ENCODE data around the gene CDC25C. TPM values are rescaled to one million over a fixed set of nuclear protein-coding genes. Genes with fewer than 3 reads are reported as not detected.

CDC25C gene
- not detected for polyA plus RNA-seq

- no peaks in the 10 kb centered on the region for H3K27me3 Mint-ChIP-seq
- peaks cover 7 to 10% (median 9%) of the 10 kb centered on the region in 3 donors for H3K4me1 Mint-ChIP-seq
- H3K36me3 Mint-ChIP-seq: no peaks in the 10 kb centered on the region
- H3K27ac Mint-ChIP-seq: peak within 1 kb of the TSS; percentile 6 to 86 (median 75)
- no peaks in the 10 kb centered on the region for H3K9me3 Mint-ChIP-seq
- peak within 1 kb of the TSS; percentile 83 to 93 (median 88) for H3K4me3 Mint-ChIP-seq
These were observed at the start of gene CDC25C for GRCh38 chr5:138331449-138332368. Gene CDC25C (minus strand): TSS chr5:138331804. CDS start chr5:138331180, 624 bp downstream.

GRCh38 chr5:138372653-138373052 lies 41.0 kb upstream of the CDC25C start:
- no peaks in the 10 kb centered on the region for H3K36me3 Mint-ChIP-seq
- peaks cover 16 to 27% (median 18%) of the 10 kb centered on the region in 3 donors for H3K4me1 Mint-ChIP-seq
- H3K9me3 Mint-ChIP-seq: no peaks in the 10 kb centered on the region
- H3K27ac Mint-ChIP-seq: no peak overlapping the region
- no peaks in the 10 kb centered on the region for H3K27me3 Mint-ChIP-seq
- H3K4me3 Mint-ChIP-seq: no peak overlapping the region

- no peak overlapping the region for H3K27ac Mint-ChIP-seq
These were observed 40.6 kb upstream of the CDC25C start for GRCh38 chr5:138372225-138372624.

DNA sequence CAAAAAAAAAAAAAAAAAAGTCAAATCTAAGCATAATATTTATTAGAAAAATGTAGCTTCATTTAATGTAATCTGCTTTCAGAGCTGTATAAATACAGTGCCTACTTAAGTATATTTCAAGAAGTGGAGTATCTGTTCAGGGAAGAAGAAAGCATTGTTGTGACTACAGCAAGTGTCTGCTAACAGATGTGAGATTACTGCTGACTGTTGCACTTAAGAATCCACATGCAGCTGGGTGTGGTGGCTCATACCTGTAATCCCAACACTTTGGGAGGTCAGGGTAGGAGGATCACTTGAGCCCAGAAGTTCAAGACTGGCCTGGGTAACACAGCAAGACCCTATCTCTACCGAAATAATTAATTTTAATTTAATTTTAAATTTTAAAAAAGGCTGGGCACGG lies 39.9 kb upstream of the CDC25C start:
- no peaks in the 10 kb centered on the region for H3K36me3 Mint-ChIP-seq
- peaks cover 23 to 34% (median 24%) of the 10 kb centered on the region in 3 donors for H3K4me1 Mint-ChIP-seq
- H3K27me3 Mint-ChIP-seq: no peaks in the 10 kb centered on the region
- H3K4me3 Mint-ChIP-seq: no peak overlapping the region
- H3K27ac Mint-ChIP-seq: no peak overlapping the region
- no peaks in the 10 kb centered on the region for H3K9me3 Mint-ChIP-seq

More at GRCh38 chr5:138372225-138372624, 40.6 kb upstream of the CDC25C start:
- H3K4me1 Mint-ChIP-seq: peaks cover 16 to 27% (median 18%) of the 10 kb centered on the region in 3 donors
- no peak overlapping the region for H3K4me3 Mint-ChIP-seq
- no peaks in the 10 kb centered on the region for H3K9me3 Mint-ChIP-seq
- no peaks in the 10 kb centered on the region for H3K27me3 Mint-ChIP-seq
- H3K36me3 Mint-ChIP-seq: no peaks in the 10 kb centered on the region

DNA sequence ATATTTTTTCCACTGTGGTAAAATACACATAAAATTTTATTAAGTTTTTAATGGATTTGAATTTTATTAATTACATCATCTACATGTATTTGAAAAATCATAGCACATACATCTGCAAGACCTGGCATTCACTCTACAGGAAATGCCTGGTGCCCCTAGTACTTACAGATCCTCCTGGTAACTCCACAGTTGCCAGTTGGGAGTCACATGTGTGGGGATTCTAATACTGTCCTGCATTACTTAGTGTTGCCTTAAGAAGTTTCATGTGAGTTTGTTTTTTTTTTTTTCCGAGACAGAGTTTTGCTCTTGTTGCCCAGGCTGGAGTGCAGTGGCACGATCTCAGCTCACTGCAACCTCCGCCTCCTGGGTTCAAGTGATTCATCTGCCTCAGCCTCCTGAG lies 38.9 kb upstream of the CDC25C start:
- no peak overlapping the region for H3K27ac Mint-ChIP-seq
- H3K4me3 Mint-ChIP-seq: no peak overlapping the region
- no peaks in the 10 kb centered on the region for H3K9me3 Mint-ChIP-seq
- H3K36me3 Mint-ChIP-seq: no peaks in the 10 kb centered on the region
- no peaks in the 10 kb centered on the region for H3K27me3 Mint-ChIP-seq
- H3K4me1 Mint-ChIP-seq: peaks cover 24 to 37% (median 27%) of the 10 kb centered on the region in 3 donors

DNA sequence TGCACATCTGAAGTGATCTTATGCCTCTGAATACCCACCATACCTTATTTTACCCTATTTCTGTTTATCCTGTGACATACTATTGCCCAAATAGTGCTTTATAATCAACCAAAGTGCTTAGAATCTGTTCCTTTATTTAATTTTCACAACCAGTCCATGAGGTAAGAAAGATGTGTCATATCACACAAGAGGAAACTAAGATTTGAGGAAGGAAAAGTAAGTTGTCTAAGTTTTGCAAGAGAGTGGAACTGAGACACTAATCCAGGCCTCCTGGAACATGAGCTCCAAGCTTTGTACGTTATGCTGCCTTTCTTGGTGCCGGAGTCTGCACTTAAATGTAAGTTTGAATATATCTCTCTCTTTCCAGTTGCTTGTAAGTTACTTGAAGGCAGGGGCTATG lies 38.1 kb upstream of the CDC25C start:
- peak overlapping the region in 1 of 3 donors; percentile 3 for H3K27ac Mint-ChIP-seq
- H3K9me3 Mint-ChIP-seq: no peaks in the 10 kb centered on the region
- peak overlapping the region in 1 of 4 donors; percentile 23 for H3K4me3 Mint-ChIP-seq
- H3K27me3 Mint-ChIP-seq: no peaks in the 10 kb centered on the region
- H3K4me1 Mint-ChIP-seq: peaks cover 26 to 37% (median 27%) of the 10 kb centered on the region in 3 donors
- H3K36me3 Mint-ChIP-seq: no peaks in the 10 kb centered on the region

DNA sequence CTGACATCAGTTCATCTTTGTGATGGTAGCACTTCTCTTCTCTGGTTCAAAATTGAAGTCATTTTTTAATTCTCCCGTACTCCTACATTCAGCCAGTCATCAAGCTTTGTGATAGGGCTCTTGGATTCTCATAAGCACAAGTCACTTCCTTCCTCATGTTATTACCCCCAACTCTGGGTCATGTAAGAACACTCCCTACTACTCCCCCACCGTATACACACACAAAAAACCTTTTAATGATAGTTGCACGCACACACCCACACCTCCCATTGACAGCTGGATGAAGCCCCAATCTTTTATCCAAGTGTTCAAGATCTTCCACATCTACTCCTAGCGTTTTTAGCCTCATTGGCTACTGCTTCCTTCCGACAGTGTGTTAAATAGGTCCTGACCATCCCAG lies 37.7 kb upstream of the CDC25C start:
- peaks cover 27 to 37% (median 27%) of the 10 kb centered on the region in 3 donors for H3K4me1 Mint-ChIP-seq
- peak overlapping the region in 2 of 3 donors; percentile 3 to 64 for H3K27ac Mint-ChIP-seq
- no peaks in the 10 kb centered on the region for H3K9me3 Mint-ChIP-seq
- H3K27me3 Mint-ChIP-seq: no peaks in the 10 kb centered on the region
- no peaks in the 10 kb centered on the region for H3K36me3 Mint-ChIP-seq
- H3K4me3 Mint-ChIP-seq: peak overlapping the region in 1 of 4 donors; percentile 23

- no peaks in the 10 kb centered on the region for H3K9me3 Mint-ChIP-seq
- peak overlapping the region in 2 of 4 donors; percentile 7 to 62 for H3K4me3 Mint-ChIP-seq
- H3K27ac Mint-ChIP-seq: no peak overlapping the region
- no peaks in the 10 kb centered on the region for H3K27me3 Mint-ChIP-seq
- peaks cover 30 to 36% (median 31%) of the 10 kb centered on the region in 3 donors for H3K4me1 Mint-ChIP-seq
- no peaks in the 10 kb centered on the region for H3K36me3 Mint-ChIP-seq
These were observed 35.2 kb upstream of the CDC25C start for GRCh38 chr5:138366632-138367382.

- Mint-ChIP-seq H3K27me3 (no peaks in the 10 kb centered on the region), H3K36me3 (no peaks in the 10 kb centered on the region), H3K9me3 (no peaks in the 10 kb centered on the region), H3K4me3 (no peak overlapping the region), H3K4me1 (peaks cover 36 to 48% (median 39%) of the 10 kb centered on the region in 3 donors), H3K27ac (no peak overlapping the region)
These were observed 33.0 kb upstream of the CDC25C start for GRCh38 chr5:138364576-138364975.

- Mint-ChIP-seq H3K9me3 (no peaks in the 10 kb centered on the region), H3K27me3 (no peaks in the 10 kb centered on the region), H3K4me1 (peaks cover 19 to 26% (median 24%) of the 10 kb centered on the region in 3 donors), H3K36me3 (no peaks in the 10 kb centered on the region), H3K4me3 (peak overlapping the region in 2 of 4 donors; percentile 52 to 65), H3K27ac (peak overlapping the region; percentile 28 to 88 (median 42))
These were observed 29.4 kb upstream of the CDC25C start for GRCh38 chr5:138360941-138361452.

GRCh38 chr5:138359621-138360020 lies 28.0 kb upstream of the CDC25C start:
- peaks cover 30 to 38% (median 38%) of the 10 kb centered on the region in 3 donors for H3K4me1 Mint-ChIP-seq
- H3K36me3 Mint-ChIP-seq: no peaks in the 10 kb centered on the region
- peak overlapping the region in 2 of 4 donors; percentile 39 to 50 for H3K4me3 Mint-ChIP-seq
- no peaks in the 10 kb centered on the region for H3K9me3 Mint-ChIP-seq
- no peaks in the 10 kb centered on the region for H3K27me3 Mint-ChIP-seq
- H3K27ac Mint-ChIP-seq: no peak overlapping the region

GRCh38 chr5:138354926-138355378 lies 23.3 kb upstream of the CDC25C start:
- Mint-ChIP-seq H3K36me3 (no peaks in the 10 kb centered on the region), H3K27ac (peak overlapping the region; percentile 95 to 98 (median 96)), H3K27me3 (no peaks in the 10 kb centered on the region), H3K4me3 (peak overlapping the region; percentile 91 to 99 (median 98)), H3K4me1 (peaks cover 37 to 45% (median 40%) of the 10 kb centered on the region in 3 donors), H3K9me3 (peaks cover 0 to 5% (median 2%) of the 10 kb centered on the region in 3 donors)

DNA sequence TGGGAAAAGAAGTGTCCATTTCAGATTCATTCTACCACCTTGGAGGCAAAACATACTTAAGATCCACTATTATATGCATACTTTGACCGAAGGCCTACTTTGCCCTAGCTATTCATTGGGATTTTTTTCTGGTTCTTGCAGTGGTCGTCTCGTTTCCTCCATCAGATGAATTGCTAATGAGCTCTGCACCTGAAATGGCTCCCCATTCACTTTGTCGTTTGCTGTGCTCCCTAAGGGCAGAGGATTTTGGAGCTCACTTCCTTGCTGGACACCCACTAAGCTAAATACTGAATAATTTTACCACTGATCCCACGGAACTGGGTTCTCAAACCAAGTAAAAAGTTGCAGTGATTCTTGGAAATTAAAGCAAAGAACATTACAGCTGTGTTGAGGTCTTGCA lies 22.8 kb upstream of the CDC25C start:
- H3K4me3 Mint-ChIP-seq: peak overlapping the region; percentile 91 to 99 (median 98)
- peaks cover 33 to 42% (median 36%) of the 10 kb centered on the region in 3 donors for H3K4me1 Mint-ChIP-seq
- no peaks in the 10 kb centered on the region for H3K27me3 Mint-ChIP-seq
- peaks cover 0 to 5% (median 2%) of the 10 kb centered on the region in 3 donors for H3K9me3 Mint-ChIP-seq
- peak overlapping the region; percentile 95 to 98 (median 96) for H3K27ac Mint-ChIP-seq
- no peaks in the 10 kb centered on the region for H3K36me3 Mint-ChIP-seq

DNA sequence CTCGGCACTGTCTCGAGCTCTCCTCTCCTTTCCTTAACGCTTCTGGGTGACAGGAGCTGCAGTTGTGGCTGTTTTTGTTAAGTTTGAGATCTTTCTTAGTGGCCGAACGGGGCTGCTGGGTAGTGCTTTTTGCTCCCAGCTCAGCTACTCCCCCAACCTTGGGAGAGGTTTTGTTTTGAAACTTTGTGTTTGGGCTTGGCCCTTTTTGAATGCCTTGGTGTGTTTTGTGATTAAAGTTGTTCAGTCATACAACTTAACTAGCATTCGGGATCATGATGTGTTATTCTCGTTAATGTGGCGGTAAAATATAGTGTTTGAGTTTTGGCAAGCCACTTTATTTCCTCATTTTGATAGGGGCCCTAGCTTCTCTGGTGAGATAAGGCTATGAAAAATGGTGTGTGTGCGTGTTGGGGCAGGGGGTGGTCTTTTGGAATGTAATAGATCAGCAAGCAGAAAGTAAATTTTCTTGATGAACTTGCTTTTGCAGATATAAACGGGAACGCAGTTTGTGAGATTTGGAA lies 22.0 kb upstream of the CDC25C start:
- Mint-ChIP-seq H3K4me1 (peaks cover 33 to 42% (median 36%) of the 10 kb centered on the region in 3 donors), H3K4me3 (peak overlapping the region; percentile 91 to 99 (median 98)), H3K27me3 (no peaks in the 10 kb centered on the region), H3K27ac (peak overlapping the region; percentile 95 to 98 (median 96)), H3K9me3 (peaks cover 0 to 5% (median 2%) of the 10 kb centered on the region in 3 donors), H3K36me3 (no peaks in the 10 kb centered on the region)
